OCI-LY3 (cell line): ENCODE results near the gene DCLK1.

ENCODE experiments used
- CTCF ChIP-seq: fragments of 200-600, 300-600 bp; sonication (generic); IDR thresholded peaks from 2 replicates; pipeline ENCODE4 v1.5.1; 2014; ENCODE audit warnings: antibody characterized with exemption, low read length, low read depth
- EZH2phosphoT487 ChIP-seq: fragments of 200-600 bp; shearing (Covaris generic); IDR thresholded peaks from 2 replicates; pipeline ENCODE4 v1.6.1; 2018; ENCODE audit warnings: antibody characterized with exemption, mixed run types, low read depth

GRCh38 chr13:35793823-35794222, 337.4 kb downstream of the DCLK1 start:
- TF ChIP-seq CTCF (no peak), EZH2phosphoT487 (no peak)
